NOMO-1 treated with dmso at 0.1 percent for 144 hours (cell line): ENCODE measurements around the gene AQP7.
"Not testable (repeated sequence)": the region's sequence is repeated elsewhere in the genome, so short reads cannot be mapped to it uniquely, and the experiment has no call there.

ENCODE experiments used
- DNase-seq: peaks from one replicate; lab custom pipeline; 2025; ENCODE audit not compliant: unreplicated experiment; lab: John Stamatoyannopoulos, UW

Gene AQP7

DNA sequence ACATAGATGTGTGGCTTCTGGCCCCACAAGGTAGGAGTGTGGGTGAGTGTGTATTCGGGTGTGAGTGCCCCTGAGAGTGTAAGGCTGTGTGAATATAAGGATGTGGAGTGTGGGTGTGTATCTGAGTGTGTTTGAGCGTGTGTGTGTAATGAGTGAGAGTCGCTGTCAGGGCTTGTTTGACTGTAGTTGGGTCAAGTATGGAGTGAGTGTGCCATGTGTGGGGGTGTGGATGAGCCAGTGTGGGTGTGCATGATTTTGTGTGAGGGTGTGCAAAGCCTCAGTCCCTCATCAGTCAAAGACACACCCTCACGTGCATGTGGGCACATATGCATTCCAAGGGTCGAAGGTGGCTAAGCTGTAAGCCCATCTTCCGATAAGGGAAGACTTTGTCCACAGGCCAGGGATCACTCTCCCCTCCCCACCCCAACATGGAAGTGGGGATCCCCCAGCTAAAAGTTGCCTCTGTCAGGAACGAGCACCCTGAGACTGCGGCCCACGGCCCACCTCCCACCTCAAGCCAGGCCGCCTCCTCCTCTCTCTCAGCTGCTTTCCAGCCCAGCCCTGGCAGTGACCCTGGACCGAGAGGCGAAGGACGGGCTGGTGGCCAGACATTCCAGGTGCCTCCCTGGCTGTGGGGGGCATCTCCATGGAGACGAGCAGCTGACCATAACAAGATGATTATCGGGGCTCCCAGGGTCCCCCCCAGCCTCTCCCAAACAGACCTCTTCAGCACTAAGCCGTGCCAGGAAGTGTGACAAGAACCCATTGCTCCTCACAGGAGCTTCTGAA lies 32.1 kb upstream of the AQP7 start:
- no peak for DNase-seq

DNA sequence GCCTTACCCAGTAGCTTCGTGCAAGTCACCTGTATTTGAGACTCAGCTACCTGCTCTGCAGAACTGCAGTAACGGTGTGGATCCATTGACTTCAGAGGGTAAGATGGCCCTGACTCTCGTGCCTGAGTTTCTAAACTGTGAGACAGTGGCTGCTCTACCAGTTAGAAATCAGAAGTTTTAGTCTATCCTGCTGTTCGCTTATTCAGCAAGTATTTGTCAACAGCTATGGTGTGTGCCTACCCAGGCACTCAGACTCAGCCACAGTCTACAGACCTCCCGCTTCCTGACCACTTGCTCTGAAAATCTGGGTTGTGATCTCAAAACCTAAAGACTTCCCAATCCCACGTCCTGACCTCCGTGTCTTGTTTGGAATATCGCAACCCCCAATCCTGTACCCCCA lies 31.5 kb upstream of the AQP7 start:
- DNase-seq: no peak

DNA sequence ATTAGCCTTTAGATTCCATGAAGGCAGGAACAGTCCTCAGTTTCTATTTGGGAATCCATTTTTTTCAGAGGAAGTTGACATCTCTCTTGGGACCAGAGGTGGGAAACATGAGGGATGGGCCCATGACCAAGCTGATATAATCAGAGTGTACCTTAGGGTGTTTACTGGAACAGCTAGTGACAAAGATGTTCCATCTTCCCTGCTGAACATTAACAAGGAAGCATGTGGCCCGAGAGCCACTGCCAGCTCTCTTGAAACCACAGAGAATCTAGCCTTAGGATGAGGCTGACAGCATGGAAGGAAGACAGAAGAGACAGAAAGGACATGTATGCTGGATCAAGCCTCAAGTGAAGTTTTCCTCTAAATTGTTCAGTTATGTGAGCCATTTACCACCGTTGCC lies 29.1 kb upstream of the AQP7 start:
- no peak for DNase-seq

DNA sequence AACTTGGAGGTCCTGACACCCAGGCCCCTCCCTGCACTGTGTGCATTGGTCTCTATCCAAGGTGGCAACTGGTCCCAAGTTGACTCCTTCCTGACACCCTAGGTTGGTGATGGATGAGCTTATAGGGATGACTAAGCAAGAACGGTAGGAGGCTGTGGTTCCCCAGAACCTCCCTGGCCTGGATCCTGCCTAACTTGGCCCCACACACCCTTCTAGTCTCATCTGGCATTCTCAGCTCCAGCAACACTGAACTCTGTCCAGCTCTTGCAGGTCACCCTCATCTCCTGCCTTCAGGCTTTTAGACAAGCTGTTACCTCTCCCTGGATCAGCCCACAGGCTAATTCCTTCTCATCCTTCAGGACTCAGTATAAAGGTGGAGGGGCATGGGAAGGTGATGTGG lies 28.6 kb upstream of the AQP7 start:
- DNase-seq: no peak

DNA sequence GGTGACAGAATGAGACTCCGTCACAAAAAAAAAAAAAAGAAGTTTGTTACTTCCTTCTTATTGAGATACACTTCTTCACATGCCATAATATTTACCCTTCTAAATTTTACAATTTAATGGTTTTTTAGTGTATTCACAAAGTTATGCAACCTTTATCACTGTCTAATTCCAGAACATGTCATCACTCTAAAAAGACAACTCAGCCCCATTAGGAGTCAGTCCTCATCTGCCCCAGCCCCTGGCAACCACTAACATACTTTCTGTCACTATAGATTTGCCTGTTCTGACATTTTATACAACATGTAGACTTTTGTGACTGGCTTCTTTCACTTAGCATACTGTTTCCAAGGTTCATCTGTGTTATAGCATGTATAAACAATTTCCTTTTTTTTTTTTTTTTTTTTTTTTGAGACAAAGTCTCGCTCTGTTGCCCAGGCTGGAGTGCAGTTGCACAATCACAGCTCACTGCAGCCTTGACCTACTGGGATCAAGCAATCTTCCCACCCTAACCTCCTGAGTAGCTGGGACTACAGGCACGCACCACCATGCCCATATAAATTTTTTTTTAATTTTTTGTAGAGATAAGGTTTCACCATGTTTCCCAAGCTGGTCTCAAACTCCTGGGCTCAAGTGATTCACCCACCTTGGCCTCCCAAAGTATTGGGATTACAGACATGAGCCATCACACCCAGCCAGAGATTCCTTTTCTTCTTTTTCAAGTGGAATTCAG lies 27.1 kb upstream of the AQP7 start:
- no peak for DNase-seq

DNA sequence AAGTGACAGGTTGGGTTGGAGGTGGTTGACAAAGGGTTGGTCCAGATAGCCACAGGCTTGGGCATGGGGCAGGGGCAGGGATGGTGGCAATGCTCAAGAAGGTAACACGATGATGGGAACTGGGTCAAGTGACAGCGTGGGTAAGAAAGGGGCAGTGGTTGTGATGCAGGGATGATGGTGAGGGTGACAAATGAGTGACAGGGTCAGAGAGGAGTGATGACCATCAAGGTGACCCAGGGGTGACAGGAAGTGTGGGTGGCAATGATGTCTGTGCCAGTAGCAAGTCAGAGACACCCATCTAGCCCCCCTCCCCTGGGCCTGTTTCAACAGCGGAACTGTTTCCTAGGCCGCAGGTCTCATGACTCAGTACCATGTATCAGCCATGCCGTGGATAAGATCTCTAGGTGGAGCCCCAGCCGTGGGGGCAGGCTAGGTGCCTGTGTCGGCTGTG lies 24.5 kb upstream of the AQP7 start:
- no peak for DNase-seq

DNA sequence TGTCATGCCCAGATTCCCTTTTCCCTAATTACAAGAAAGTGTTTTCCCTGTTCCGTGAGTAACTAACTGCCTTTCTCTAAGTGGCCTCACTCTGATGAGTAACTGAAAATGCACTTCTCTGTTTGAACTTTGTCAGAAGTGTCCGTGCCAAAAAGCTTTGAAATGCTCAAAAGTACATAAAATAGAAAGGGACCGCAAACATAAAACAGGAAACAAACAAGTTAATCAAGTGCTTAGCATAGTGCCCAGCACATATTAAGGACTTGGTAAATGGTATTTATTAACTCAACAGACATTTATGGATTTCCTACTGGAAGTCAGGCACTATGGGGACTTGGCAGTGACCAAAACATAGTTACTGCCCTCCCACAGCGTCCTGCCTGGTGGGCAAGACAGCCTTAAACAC lies 22.8 kb upstream of the AQP7 start:
- DNase-seq: no peak

DNA sequence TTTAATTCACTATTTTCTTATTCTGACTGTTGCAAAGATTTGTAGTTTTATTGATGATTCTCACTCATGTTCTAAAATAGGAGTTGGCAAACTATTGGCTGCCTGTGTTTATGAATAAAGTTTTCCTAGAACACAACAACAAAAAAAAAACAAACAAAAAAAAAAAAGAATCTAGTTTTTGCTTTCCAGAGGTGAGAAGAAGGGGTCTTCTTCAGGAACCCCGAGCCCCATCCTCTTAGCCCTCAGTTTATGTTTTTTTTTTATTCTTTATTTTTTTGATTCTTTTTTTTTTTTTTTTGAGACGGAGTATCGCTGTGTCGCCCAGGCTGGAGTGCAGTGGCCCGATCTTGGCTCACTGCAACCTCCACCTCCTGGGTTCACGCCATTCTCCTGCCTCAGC lies 22.1 kb upstream of the AQP7 start:
- not testable (repeated sequence) for DNase-seq

DNA sequence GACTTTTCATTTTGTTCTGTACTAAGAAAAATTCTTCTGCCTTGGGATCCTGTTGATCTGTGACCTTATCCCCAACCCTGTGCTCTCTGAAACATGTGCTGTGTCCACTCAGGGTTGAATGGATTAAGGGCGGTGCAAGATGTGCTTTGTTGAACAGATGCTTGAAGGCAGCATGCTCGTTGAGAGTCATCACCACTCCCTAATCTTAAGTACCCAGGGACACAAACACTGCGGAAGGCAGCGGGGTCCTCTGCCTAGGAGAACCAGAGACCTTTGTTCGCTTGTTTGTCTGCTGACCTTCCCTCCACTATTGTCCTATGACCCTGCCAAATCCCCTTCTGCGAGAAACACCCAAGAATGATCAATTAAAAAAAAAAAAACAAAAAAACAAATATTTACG lies 21.7 kb upstream of the AQP7 start:
- not testable (repeated sequence) for DNase-seq

DNA sequence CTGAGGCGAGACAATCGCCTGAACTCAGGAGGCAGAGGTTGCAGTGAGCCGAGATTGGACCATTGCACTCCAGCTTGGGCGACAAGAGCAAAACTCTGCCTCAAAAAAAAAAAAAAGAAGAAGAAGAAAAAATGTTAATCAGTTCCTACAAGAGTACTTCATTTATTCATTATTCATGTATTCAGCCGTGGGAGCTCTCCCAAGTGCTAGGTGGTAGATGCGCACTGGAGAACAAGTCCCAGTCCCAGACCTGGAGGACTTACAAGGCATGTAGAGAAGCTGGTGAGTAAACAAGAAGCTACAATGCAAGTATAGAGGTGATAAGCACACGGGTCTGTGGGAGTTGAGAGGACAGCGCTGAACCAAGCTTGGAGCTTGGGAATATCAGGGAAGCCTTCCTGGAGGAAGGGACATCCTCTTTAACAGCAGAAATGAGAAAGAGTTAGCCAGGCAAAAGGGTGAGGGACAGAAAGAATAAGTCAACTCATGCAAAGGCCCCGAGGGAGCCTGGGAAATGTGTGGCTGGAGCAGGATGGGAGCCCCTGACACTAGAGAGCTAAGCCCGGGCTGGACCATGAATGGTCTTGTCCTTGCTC lies 17.4 kb upstream of the AQP7 start:
- DNase-seq: no peak

DNA sequence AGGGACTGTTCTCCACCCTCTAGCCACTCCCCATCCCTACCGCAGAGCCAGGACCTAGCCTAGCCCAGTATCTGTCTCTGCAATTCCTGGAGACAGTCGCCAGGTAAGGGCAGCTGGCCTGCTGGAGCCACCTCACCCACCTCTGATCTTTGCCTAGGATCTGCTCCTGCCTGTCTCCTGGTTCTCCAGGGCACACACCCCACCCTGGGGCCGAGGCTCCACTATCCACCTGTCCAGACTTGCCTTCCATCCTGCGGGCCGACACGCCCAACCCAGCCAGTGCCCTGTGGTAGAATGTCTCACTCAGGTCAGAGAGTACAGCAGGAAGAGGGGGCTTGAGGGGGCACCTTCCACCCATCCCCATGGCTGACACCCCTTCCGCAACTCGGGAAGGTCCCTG lies 15.7 kb upstream of the AQP7 start:
- no peak for DNase-seq

DNA sequence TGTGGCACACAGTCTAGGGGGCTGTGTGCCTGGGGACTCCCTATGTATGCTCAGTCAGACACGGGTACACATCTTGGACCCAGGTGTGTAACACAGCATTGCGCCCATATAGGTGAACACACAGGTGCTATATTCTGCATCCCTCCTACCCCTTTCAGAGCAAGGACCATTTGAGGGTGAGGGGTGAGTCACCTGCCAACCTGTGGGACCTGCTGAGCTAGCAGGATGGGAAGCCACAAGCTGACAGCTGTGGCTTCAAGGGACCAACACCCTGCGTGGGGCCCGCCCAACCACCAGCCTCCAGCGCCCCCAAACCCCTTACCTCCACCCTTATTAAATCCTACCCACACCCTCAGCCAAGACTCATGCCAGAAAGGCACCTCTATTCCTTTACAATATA lies 14.6 kb upstream of the AQP7 start:
- DNase-seq: no peak

DNA sequence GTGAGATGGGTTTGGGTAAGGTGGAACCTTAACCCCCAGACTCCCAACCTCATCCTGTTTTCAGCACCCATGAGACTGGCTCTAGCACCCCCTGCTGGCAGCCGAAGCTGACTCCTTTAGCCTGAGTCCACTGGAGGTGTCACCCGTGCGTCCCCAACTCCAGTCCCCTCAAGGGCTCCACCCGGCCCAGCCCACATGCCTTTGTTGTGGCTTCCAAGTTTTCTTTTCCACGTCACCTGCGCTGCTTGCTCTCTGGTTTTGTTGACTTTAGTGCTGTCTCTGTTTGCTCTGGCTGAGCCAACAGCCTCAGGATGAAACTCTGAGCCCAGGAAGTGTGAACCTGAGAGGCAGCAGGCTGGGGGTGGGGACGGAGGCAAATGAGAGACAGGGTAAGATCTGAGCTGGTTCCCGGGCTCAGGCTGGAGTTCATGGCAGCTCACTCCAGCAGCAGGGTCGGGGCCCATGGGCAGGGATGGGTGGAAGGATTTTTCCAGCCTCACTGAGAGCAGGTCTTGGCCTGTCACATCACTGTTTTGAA lies 13.2 kb upstream of the AQP7 start:
- DNase-seq: no peak

DNA sequence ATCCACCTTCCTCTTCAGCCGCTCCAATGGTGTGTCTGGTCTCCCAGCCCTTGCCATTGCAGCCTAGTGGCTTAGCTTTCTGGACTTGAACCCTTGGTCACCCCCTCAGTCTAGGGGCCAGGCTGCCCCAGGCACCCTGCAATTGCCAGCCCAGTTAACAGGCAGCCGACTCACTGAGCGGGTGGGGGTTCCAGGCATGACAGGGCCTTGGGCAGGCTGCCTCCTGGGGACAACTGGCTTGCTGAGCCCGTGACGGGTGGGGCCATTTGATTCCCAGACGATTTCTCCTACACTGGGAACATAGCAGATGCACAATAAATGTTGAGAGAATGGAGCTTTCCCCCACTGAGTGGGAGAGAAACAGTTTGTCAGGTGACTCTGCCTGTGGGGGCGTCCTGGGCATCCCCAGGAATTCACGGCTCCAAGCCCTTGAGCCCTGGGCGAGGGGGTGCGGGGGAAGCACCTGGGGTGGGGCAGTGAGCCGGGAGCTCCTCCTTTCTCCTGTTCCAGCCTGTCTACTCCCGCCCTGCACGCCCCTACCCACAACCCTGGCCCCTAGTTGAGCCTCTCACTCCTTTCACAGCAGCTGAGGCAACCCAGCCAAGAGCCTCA lies 12.6 kb upstream of the AQP7 start:
- DNase-seq: no peak

DNA sequence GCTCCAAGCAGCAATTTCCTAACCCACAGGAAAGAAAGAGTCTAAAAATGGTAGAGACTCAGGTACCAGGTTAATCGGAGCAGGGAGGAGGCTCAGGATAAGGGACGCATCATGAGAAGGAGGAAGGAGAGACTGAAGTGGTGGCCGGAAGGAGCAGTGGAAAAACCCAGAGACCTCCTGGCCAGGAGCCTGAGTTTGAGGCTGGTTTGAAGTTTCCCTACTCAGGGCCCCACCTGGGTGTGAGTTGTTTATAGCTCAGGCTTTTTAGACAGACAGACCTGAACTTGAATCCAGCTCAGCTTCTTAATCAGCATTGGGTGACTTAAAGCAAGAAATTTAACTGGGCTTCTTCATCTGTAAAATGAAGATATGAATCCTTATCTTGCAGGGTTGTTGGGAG lies 11.9 kb upstream of the AQP7 start:
- no peak for DNase-seq

DNA sequence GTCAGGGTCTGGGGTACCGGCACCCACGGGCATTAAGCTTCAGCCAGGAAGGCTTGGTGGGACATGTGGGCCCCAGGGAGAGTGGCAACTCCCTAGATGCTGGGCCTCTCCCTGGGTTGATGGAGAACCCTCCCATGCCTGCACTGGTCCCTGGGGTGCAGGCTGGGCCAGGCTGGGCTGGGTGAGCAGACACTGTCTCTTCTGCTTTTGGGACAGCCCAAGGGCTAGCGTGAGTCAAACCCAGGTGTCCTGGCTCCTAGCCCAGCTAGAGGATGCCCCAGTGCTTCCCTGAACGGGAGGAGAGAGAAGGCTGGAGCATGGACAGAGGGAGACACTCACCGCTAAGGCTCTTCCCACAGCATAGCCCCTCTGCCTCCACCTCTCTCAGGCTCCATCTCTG lies 5.7 kb upstream of the AQP7 start:
- no peak for DNase-seq

DNA sequence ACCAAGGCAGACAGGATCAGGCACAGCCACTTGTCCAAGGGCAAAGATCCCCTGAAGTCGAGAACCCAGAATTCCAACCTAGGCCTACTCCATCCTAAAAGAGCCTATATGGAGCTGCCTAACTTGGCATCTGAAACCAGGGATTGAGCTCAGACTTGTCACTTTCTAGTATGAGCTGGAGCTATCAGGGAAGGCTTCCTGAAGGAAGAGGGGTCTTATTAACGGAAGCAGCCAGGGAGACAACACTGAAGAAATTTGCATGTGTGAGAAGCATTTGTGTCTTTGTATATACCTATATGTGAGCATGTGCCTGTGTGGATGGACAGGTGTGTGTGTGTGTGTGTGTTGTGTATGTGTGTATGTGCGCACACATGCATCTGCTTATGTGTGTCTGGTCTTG lies 4.7 kb upstream of the AQP7 start:
- no peak for DNase-seq

DNA sequence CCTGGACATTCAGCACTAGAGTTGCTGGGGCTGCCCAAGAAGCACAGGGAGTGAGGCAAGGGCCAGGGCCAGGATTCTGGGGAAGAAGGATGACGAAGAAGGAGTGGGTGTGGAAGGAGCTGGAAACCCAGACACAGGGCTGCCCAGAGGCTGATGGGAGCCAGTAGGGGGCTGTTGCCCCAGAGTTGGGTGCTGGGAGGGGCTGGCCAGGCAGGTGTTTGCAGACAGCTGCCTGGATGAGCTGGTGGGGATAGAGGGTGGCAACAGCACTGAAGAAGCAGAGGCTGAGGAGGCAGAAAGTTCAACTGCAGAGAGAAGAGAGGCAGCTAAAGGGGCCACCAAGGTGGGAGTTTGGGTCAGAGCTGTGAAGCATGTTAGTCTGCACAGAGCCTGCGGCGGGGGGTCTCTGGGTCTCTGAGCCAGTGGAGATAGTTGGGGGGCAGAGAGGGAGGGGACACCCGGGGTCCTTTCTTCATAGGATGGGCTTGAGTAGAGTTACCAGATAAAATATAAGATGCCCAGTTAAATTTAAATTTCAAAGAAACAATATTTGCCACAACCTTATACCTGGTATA lies 2.5 kb upstream of the AQP7 start:
- no peak for DNase-seq

DNA sequence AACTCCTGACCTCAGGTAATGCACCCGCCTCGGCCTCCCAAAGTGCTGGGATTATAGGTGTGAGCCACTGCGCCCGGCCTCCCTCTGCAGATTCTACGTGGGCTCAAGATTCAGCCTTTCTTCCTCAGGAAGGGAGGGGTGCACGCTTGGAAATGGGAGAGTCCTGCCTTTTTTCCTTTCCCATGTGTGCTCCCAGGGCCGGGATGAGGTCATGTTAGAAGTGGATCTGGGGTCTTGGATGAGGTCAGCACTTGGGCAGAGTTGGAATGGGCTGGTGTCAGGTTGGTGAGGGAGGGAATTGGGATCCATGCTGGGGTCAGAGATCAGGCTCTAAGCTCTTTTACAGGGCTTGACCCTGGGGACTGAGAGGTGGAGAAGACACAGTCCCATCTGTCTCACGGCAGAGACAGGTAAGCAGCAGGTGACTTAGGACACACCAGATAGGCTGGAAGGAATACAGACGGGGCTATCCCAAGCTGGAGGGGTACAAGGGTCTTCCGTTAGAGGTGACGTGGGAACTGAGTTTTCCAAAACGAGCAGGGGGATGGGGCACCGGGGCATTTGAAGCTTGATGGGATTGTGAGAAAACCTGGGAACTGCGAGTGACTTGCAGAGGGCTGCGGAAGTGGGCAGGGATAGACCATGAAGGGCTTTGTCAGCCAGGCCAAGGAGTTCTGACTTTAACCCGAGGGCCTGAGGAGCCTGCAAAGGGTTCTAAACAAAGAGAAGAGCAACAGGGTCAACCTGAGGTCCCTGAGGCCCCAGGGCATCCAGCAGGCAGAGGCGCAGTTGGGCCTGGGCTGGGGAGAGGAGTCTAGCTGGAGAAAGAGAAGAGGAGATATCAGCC lies 1.8 kb upstream of the AQP7 start:
- DNase-seq: no peak

DNA sequence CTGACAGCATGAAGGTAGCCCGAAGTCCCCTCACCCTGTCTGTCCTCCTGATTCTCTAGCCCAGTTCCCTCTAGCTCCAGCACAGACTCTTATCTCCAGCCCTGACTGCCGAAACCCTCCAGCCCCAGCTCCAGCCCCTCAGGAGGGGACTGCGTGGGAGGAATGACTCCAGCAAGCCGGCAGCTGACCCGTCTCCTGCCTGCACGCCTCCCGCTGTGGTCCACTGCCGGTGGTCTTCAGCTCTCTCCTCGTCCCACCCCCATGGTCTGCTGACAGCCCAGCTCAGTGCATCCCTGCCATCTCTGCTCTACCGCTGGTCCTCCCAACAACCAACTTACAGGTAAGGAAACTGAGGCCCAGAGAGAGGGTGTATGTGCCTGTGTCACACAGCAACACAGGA lies 559 bp downstream of the AQP7 start:
- DNase-seq: not testable (repeated sequence)
